Ramos (cell line): ENCODE data around the gene SAMMSON.

Source experiments
- in situ Hi-C: fragments of 300-500 bp; cut with MboI; formaldehyde crosslinking; loops from one replicate; pipeline ENCODE4 v1.14.3; 2022; ENCODE audit warnings: low sequenced_read_pairs; ENCODE audit not compliant: unreplicated experiment

SAMMSON gene

DNA sequence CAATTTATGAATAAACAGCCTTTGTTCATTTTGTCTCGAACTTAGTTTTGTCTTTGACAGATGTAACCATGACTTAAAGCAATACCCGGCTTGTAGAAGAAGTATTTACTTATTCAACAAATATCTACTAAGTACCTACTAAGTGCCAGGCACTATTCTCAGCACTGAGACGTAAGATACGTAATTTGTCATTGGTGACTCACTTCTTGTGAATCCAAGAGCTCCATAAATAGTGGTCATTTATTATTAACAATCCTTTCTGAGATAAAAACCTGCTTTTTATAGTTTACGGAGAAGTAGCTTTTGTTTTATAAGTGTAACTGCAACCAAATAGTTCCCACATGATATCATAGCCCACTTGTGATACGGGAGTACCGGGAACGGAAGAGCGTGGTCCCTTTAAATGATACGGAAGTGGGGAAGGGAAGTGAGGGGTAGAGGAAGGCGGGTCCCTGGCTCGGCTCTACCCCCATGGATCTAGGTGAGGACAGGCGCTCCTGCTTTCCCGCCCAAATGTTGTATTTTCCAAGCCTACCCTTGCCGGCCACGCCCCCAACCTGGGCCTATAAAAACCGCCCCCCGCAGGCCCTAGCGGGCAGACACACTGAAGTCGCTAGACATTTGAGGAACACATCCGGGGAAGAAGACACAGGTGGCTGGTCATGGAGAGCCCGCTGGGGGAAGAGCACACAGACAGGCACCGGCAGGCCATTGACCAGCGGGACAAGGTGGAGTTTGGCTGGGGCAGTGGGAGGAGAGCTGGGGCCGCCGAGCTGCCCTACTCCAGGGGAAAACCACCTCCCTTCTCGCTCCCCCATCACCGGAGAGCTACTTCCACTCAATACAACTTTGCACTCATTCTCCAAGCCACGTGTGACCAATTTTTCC, at the start of gene SAMMSON:
Gene SAMMSON, plus strand, starts transcription at position 594 of the 888 bp plus-strand sequence.
- in situ Hi-C loops, result no loop called here

DNA sequence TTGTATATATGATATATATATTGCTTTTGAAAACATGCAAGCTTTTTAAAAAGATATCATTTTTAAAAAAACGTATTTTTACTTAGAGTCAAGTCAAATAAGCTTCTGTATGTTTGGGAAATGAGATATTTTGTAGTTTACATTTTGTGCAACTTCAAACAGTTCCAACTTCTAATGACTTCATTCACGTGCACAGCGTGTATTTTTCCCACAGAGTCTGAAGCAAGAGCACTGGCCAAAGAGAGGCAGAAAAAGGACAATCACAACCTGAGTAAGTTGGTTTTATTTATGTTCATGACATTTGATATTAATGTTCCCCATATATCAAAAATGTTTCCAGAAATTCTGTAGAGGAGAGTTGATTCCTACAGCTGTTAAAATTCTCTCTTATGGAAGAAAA, 47.9 kb upstream of the SAMMSON start:
- in situ Hi-C loops, result no loop called here

DNA sequence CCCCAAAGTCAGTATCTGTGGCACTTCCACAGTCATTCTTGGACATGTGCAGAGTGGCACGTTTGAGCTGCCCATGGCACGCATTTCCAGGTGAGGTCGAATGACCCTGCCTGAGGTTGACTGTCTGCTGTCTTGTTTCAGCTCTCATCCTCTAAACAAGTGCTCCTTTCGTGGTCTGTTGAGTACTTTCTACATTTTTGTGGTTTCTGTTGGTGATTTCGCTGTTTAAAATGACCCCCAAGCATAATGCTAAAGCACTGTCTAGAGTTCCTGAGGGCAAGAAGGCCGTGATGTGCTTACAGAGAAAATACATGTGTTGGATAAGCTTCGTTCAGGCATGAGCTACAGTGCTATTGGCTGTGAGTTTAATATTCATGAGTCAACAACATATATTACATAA, 40.0 kb upstream of the SAMMSON start:
- in situ Hi-C loops, result no loop called here

DNA sequence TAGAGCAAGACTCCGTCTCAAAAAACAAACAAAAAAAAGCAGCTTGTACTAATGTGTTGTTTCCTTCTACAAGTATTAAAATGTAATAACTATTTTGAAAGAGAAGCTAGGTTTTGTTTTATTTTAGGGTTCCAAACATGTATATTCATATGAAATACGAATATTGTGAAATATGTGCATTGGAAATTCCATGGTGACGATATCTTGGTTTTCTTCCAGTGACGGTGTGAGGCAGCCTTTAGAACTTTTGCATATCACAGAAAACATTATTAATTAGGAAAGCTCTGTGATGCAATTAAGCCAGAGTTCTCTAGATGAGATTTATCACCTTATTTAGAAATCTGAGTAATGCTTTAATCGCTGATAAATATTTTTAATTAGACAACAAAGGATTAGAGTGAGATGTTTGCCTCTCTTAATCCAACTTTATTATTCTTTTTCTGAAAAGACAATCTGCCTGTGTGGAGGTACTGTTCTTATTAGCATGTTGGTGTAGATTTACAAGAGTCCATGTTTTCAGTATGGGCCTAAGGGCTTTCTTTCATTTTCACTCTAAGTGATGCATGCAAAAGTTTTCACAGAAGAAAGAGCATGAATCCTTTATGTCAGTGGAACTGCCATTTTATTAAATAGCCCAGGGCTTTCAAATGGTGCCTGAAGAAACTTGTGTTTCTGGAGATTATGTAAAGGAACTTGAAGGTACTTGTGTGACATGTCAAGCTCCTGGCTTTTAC, 37.7 kb upstream of the SAMMSON start:
- in situ Hi-C loops, result no loop called here

DNA sequence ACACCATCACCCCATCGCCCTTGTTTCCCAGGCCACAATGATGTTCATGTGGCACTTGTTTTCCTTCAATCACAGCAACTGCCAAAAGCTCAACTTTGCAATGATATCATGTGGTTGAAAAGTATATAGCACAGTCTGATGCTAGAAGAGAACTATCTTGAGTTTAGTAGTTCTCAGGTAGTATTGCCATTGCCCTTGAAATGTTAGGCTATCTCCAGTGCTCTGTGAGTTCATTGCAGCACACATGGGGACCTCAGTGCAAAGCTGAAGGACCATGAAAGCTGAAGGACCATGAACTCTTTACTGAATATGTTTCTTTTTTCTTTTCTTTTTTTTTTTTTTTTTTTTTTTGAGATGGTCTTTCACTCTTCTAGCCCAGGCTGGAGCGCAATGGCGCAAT, 35.9 kb upstream of the SAMMSON start:
- in situ Hi-C loops, result no loop called here

DNA sequence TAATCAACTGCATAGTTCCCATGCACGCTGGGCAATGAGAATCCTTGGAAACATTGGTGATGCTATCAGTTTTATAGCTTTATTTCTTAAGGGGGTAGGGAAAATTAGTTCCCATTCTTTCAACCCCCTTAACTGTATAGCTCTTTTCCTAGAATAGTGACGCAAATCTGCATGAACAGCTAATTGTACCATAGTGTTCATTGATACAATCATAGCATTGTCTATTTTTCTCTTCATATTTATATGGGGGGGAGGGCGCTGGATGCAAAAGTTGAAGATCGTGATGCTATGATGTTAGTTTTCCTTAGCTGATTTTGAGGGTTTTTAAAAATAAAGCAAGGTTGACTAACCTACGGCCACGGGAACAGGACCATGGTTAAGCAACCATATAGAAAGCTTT, 32.4 kb upstream of the SAMMSON start:
- in situ Hi-C loops, result no loop called here

DNA sequence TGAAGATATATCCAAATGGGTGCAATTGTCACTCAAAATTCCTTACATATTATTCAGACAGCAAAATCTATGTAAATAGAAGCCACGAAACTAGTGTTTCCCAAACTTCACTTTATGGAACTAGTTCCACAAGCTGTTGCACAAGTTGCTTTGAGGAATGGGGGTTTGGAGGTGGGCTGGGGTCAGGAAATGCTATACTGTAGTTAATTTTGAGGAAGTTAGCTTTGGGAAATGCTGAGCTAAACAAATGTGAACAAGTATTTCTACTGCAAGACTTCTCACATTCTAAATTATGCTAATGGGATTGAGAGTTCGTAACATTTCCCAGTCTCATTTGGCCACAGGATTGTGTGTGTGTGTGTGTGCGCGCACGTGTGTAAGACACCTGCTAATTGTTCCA, 28.7 kb upstream of the SAMMSON start:
- in situ Hi-C loops, result no loop called here

DNA sequence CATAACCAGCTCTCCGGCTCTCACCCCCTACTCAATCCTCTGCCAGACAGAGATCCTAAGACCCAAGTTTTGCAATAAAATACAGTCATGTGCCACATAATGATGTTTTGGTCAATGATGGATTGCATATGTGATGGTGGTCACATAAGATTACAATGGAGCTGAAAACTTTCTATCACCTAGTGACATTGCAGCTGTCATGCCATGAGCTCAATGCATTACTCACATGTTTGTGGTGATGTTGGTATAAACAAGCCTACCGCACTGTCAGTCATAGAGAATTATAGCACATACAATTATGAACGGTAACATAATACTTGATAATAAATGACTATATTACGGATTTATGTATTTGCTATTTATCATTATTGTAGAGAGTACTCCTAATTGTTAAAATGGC, 26.9 kb upstream of the SAMMSON start:
- in situ Hi-C loops, result no loop called here

DNA sequence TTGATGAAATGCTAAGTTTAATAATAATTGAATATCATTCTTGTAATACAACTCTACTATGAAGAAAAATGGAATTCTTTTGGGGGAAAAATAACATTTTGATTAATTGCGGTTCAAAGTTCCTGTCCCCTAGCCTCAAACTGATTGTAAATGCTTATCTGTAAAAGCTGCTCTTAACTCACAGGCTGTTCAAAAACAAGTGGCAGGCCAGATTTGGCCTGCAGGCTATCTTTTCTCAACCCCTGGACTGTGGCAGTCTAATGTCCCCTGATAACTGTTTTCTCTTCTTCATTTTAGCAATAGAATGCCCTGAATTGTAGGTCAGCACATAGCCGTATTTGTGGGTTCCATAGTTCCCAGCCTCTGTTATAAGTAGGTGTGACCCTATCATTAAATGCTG, 23.5 kb upstream of the SAMMSON start:
- in situ Hi-C loops, result no loop called here

DNA sequence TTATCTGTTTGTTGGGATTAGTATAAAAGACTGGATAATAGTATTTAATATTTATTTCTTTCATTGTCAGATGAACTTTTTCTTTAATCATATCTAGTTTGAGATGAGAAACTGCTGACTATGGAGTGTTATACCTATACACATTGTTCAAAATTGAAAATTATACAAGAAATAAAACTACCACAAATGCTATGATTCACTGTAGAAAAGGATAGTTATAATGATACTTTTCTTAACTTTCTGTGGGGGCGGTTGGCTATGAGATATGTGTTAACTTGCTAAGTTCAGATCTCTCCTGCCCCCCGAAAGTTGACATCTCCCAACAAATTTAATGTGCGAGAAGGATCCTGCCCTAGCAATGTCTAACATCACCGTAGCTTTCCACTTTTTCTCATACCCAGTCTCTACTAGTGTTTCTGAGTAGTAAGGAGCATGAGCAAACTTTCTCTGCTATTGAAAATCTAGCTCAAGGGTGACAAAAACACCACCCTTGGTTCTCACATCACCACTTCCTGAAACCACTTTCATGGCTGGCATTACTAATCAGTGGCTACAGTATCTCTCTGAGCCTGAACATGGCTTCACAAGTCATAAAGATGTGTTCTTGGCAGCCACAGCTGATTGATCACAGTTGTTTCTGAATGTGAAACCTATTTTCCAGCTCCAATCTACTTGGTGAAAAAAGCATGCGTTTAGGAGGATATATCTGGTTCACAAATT, 15.8 kb upstream of the SAMMSON start:
- in situ Hi-C loops, result no loop called here

DNA sequence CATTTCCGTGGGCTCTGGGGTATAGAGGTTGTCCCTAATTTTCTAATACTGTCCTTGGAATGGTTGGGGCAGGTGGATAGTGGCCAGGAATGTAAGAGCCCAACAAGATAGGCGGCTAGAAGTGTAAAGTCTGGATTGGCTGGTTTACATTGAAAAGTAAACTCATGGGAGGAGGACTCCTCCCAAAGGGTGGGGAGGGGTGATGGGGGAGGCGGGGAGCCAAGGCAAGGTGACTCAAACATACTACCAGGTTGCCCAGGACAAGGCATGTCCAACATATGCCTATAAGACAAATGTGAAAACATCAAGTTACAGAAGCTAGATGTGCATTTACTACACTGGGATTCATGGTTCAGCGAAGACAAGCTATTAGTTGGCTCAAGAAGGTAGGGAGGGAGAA, 14.3 kb upstream of the SAMMSON start:
- in situ Hi-C loops, result no loop called here

DNA sequence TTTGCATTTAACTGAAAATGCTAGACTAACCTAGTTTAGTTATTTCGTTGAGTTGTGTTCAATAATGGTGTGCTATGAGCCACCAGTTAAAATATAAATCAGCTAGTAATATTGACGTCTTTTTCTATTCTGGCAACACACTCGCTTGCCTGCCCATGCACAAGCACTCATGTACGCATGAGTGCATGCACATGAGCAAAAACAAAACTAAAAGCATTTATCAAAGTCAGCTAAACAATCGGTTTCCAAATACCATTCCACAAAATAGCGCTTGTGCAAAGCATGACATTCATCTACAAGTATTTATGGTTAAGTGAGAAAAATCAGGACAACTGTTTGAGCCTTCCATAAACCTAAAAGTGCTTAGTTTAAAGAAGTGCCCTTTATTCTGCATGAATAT, 13.1 kb upstream of the SAMMSON start:
- in situ Hi-C loops, result no loop called here

DNA sequence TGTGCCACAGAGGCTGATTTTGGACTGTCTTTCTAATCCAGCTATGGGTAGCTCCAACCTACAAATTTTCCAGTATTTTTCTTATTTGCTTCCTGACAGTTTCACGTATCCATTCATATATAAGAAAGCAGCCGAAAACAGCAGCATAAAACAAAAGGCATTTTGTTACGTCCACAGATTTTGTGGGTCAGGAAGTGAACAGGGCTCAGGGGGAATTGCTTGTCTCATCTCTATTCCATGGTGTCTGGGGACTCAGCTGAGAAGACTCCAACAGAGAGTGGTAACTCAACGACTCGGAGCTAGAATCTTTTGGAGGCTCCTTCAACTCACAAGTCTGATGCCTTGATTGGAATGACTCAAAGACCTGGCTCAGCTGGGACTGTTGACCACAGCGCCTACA, 11.7 kb upstream of the SAMMSON start:
- in situ Hi-C loops, result no loop called here

DNA sequence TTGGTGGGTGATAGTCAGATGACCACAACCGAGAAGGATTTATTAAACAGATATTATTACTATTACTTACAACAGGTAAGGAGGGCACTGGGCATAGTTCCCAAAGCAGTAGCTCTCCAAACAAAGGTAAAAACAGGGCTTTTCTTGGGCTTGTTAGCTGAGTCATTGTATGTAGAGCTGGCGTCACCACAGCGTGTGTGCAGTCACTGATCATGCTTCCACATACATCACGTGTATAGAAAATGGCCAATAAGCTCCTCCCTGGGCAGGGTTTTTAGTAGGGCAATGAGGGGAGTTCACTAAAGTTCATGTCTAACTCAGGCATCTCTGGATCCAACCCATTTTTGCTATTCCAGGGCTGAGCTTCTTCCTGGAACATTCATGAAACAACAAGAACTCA, 5.8 kb upstream of the SAMMSON start:
- in situ Hi-C loops, result no loop called here

DNA sequence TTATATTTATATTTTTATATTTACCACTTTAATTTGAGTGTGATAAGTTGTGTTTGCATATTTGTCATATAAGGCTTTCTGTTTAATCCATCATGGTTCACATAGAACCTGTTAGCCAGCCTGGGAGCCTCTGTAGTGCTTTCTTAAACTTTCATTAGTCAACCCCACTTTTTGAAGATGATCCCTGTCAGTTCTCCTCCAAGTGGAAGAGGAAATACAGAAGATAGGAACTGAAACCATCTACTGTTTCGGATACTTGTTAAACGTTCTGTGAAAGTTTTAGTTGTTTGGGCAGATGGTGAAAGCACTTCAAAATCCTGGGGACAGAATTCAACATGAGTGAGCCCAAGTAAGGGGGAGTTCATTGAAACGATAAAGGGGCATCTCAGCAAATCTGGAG, 4.6 kb upstream of the SAMMSON start:
- in situ Hi-C loops, result no loop called here

DNA sequence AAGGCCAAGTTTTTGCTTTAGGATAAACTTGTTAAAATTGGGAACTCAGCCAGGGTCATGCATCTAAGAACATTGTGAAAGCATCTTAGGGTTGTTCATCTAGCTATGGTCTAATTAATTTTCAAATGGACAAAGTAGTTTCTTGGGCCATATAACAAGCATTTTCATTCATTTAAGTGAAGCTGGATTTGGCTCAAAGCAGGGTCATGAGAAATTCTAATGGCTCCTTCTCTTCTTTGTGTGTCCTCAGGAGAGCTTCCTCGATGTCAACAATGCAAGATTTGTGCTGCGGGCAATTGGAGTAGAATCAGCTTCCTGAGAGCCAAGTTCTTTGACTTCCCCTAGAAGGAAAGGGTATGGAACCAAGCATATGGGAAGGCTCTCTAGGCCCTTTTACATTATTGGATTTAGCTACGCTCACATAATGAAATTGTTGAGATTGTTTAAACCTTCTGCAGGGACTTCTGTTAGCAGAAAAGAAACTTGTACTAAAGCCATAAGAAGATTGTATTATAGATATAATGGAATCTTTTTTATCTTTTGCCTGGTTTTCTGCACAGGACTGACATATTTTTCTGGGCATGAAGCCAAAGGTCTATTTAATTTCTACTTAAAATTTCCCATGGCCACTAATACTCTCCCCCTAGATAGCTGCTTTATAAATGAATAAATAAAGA, 1.8 kb upstream of the SAMMSON start:
- in situ Hi-C loops, result no loop called here

DNA sequence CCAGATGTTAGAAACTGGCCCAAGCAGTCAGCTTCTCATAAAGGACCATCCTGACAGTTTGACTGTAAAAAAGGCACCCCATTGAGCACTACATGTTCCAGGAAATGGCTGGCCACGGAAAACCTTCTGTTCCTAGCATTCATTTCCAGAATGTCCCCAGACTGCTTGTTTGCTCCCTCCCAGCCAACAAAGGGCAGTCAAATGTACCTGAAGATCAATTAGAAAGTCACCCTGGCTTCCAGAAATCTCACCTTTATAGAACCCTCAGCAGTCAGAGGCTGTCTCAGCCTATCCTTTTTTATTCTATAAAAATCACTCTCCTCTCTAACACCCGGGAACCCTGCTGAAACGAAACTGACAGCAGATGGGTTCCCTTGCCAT, 784 bp upstream of the SAMMSON start:
- in situ Hi-C loops, result no loop called here

DNA sequence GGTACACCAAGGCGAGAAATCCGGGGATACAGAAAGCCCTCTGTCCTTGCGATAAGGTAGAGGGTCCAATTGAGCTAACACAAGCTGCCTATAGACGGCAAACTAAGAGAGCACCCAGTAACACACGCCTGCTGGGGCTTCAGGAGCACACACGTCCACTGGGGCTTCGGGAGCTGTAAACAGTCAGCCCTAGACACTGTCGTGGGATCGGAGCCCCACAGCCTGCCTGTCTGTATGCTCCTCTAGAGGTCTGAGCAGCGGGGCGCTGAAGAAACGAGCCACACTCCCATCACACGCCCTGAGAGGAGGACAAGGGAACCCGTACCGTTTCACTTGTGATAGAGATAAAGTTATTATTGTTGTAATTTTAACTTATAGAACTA, 486 bp downstream of the SAMMSON start:
- in situ Hi-C loops, result no loop called here

DNA sequence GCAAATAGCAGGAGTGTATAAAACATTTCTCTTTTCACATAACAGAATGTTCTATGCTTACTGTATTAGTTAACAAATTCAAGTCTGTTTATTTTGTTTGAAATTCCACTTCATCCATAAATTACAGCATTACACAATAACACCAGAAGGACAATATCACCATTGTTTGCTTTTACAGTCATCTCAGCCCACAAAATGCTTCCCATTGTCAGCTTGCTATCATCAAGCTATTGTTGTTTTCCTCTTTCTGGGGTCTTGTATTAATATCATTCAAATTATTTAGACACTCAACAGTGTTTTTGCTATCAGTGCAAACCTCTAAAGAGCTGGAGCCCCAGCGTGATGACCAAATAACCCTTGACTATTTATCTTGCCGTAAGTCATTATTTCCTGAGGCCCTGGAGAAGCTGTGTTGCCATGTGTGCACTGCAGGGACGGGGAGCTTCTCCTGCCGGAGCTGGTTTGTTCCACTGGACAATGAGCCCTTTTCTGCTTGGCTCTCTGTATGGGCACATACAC, 1.1 kb downstream of the SAMMSON start:
- in situ Hi-C loops, result no loop called here

DNA sequence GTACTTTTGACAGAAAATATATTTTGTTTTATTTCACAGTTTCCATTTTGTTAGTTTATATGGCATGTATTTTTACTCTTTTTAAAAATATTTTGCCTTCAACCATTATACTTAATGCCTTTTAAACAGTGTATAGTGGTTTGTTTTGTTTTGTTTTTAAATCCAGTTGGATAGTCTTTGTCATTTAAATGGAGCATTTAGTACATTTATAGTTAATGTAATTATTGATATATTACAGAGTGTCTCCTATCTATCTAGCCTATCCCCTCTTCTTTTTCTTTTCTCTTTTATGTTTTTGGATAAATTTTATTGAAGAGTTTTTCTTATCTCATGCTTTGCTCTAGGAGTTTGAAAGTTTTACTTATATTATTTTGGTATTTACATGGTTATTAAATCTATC, 3.6 kb downstream of the SAMMSON start:
- in situ Hi-C loops, result no loop called here
